HG03442 (cell line): ENCODE measurements around the gene MYO19.
A peak's percentile ranks its signal among the peaks of the same experiment; 100 is the strongest.
"Not testable (repeated sequence)": the region's sequence is repeated elsewhere in the genome, so short reads cannot be mapped to it uniquely, and the experiment has no call there.

Source experiments
- ATAC-seq: cut with Tn5 transposase; IDR thresholded peaks from one replicate; pipeline ENCODE4 v1.9.1; 2021; ENCODE audit warnings: mild to moderate bottlenecking, moderate library complexity; ENCODE audit not compliant: unreplicated experiment

Gene MYO19

DNA sequence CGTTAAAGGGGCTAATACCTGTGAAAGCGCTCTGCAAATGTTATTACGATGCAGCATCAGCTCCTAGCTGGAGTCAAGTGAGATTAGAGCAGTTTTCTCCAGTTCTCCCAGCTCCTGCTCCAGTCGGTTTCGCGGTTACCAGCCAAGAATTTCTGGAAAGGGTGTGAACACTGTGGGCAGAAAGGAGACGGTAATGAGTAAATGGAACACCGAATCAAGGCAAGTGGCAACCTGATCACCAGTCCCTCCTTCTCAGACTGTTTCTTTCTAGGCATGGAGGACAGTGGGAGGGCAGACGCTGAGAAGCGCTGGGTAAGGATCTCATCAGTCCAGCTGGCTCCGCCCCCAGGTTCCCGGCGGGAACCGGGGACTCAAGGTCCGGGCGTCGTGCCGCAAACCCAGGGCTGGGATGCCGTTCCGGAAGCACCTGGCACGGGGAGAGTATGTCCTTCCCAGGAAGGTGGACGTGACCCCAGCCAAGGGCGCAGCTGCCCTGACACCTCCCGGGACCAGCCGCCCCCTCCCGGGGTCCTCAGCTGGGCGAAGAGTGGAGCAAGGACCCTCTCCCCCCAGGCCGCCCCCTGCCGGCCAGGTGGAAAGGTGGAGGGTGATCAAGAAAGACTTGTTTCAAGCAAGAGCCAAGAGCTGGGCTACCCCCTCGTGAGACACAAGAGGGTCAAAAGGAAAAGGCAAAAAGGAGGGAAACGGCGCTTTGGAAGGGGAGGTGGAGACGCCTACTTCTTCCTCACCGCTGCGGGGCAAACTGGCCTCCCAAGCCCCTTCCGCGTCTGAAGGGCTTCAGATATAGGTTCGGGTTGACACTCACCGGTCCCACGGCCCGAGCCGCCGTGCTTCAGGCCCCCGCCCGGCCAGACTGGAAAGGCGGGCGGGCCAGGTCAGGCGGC, 481 bp downstream of the MYO19 start:
- peak; percentile 26 for ATAC-seq

DNA sequence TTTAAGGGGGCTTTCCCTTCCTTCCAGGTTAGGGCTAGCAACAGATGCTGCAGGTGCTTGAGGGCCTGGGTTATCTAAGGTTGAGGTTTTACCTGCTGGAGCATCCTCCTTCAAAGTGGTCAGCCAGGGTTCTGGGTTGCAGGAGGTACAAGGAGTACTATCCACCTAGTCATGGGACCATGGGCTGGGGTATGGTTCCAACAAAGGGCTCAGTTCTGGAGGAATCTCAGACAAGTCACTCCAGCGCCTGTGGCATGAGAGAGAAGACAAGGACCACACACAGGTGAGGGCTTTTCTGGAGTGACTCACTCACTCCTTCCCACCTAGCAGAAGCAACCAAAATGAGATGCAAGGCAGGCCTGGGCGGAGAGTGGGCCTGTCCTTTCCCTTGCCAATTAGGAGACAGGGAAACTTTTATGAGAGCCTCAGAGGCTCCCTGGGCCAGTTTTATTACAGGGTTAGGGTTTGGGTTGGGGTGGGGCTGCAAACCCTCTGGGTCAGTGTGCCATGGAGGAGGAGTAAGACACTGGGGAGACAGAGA, 2.2 kb downstream of the MYO19 start:
- ATAC-seq: no peak

DNA sequence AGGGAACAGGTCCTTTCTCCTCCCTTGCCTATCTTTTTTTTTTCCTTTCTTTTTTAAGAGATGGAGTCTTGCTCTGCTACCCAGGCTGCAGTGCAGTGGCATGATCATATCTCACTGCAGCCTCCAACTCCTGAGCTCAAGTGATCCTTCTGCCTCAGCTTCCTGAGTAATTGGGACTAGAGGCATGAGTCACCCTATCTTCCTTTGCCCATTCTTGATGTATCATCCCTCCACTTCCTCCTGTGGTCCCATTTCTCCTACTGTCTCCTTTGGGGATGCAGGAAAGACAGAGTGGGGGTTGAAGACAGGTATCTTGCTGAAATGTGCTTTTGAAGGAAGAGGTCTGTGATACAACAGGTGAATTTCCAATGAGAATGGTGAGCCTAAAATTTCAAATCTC, 5.5 kb downstream of the MYO19 start:
- ATAC-seq: no peak

DNA sequence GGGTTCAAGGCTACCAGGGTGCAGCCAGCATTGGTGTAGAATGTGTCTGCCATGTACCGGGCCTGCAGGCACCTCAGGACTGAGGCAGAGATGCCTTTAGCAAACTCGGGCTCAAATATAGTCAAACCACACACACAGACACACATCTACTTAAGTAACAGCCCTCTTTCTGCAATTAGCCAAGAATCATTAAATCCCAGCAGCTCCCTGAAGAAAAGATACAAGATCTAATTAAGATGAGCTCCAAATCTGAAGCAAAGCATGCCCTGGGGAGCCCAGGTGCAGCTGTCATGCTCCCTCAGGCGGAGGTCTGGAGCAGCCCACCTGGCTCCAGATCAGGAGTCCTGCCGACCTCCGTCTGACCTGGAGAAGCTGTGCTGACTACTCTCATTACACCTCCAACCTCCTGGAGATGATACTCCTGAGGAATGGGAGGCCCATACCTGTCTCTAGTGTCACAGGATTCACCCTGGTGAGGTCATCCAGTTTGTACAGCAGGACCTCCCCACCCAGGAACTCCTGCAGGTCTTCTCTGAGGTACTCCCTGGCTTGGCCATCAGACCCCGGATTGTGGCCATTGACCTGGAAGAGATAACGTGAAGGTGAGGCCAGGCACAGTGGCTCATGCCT, 6.9 kb downstream of the MYO19 start:
- ATAC-seq: no peak

DNA sequence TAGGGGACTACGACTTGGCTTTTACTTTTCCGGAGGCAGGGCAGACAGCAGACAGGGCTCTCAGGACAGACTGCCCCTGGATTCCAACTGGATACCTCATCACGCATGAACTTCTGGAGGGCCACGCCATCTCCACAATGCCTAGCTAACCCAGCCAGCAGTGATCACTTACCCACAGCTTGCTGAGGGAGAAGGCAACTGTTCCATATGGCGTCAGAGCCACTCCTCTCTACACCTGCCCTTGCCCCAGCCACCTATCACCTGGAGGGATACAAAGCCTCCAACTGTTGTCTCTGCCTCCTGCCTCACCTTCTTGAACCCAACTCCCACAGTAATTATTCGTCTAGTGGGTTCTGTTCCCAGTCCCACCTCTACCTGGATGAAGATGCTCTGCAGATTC, 8.8 kb downstream of the MYO19 start:
- no peak for ATAC-seq

DNA sequence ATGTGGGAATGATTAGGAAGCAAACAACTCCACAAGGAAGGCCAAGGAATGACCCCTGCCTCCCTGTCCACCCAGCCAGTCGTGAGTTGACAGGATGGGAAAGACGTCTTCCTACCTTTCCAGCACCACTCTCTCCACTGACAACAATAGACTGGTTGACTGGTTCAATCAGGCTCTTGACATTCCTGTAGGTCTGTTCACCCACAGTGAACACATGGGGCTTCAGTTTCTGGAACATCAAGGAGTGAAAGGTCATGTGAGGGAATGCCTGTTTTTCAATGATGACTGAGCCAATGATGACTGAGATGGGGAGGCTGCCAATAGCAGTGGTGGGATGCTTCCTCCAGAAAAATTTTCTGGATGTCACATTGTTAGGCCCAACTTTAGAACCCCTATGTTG, 9.6 kb downstream of the MYO19 start:
- ATAC-seq: no peak

DNA sequence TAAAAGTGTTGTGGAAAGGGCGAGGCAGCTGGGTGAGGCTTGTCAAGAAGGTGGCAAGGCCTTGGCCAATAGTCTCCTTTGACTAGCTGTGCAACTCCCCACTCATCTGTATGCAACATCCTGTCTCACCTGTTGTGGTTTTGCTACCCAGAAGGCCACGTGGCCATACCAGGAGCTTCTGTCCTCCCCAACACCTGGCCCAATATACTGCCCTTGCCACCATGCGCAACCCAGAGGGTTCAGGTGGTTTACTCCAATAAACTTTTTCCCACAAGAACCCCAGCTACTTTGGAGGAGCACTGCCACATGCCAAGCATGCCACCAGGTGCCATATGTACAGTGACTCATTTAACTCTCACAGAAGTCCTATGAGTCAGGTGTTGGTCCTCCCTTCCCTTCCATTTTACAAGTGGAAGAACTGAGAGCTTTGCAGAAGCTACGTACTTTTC, 10.2 kb downstream of the MYO19 start:
- no peak for ATAC-seq

DNA sequence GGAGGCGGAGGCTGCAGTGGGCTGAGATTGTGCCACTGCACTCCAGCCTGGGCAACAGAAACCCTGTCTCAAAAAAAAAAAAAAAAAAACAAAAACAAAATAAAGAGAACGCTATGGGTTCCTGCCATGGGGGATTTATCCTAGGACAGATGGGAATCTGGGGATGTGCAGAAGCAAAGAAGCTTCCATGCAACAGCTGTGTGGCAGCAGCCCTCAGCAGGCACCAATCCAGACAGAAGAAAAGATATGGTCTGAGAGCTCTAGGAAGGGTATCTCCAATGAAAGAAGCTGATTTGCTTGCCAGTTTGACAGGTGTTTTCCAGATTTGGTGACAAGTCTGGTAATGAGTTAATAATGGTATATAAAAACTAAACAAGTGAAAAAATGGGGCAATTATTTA, 11.6 kb downstream of the MYO19 start:
- ATAC-seq: no peak

DNA sequence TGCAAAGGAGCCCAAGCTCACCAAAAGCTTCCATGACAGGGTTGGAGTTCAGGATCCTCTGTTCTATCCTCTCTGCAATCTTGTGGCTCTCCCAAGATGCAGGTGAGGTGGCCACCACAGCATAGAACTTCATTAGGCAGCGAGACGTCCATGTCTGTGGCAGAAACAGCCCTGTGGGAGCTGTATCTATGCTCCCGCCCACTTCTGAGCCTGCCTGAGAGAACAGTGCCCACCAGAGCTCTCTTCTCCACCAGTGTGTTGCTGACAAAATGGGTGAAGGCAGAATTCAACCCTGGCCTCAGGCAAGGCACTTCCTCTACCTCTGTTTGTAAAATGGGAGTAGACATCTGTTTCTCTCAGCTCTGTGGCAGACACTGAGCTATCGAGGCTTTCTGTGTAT, 18.8 kb downstream of the MYO19 start:
- no peak for ATAC-seq

DNA sequence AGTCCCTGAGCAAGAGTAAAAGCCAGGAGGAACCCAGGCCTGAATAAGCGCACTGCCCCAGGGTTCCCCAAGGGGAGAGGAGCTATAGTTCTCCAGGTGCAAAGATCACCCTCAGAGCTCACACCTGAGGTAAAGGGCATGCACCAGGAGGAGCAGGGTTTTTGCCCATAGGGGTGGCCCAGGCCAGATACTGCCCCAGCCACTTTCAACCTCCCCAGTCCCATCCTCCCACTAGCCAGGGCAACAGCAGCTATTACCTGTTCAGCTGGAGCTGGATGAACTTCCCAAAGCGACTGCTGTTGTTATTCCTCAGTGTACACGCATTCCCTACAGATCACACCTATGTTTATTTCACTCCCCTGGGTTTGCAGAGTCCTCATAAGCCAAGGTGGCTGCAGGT, 19.8 kb downstream of the MYO19 start:
- no peak for ATAC-seq

DNA sequence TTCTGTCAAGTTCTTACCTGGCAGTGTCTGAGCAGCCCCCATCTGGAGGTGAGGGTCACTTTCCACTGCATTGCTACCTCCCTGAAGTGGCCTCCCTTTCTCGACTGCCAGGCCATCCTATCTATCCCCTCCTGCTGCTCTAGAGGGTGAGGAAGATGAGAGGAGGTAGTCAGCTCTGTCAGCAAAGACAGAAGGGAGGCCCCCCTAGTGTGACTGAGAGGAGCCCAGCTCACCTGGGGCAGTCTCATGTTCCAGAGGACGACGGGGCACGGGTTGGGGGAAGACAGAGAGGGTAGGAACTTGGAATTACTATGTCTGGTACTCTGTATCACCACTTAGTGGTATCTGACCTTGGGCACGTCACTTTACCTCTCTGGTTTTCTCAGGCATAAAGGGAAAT, 22.0 kb downstream of the MYO19 start:
- ATAC-seq: no peak

DNA sequence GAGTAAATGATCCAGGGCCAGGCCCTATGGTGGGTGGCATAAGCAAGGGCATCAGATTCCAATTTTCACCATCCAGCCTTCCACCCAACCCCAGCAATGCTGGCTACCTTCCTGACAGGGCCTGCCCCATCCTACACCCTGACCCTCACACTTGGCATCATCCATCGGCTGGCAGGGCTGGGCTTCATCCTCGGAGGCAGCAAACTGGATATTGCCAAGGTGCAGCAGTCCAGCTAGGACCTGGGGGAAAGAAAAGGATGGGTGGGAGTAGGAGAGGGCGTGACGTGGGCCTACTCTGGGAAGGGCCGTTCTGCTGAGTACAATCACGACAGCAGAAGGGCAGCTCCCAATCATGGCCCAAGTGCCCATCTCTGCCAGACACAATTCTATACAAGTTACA, 23.5 kb downstream of the MYO19 start:
- no peak for ATAC-seq

DNA sequence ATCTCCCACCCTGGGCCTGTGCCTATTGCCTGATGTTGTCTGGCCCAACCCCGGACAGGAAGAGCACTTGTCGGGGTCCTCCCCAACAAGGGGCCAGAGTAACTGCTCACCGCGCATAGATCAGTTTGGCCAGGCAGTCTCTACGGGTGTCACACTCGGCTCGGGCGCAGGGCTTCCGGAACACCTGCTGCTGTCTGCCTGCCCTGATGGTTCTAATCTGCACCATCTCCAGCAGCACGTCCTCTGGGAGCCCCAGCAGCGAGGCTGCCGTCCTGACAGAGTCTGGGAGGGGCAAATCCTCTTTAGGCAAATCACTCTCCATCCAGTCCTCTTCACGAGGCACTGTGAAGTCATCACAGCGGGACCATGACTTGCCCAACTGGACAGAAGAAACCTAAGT, 24.0 kb downstream of the MYO19 start:
- ATAC-seq: no peak

DNA sequence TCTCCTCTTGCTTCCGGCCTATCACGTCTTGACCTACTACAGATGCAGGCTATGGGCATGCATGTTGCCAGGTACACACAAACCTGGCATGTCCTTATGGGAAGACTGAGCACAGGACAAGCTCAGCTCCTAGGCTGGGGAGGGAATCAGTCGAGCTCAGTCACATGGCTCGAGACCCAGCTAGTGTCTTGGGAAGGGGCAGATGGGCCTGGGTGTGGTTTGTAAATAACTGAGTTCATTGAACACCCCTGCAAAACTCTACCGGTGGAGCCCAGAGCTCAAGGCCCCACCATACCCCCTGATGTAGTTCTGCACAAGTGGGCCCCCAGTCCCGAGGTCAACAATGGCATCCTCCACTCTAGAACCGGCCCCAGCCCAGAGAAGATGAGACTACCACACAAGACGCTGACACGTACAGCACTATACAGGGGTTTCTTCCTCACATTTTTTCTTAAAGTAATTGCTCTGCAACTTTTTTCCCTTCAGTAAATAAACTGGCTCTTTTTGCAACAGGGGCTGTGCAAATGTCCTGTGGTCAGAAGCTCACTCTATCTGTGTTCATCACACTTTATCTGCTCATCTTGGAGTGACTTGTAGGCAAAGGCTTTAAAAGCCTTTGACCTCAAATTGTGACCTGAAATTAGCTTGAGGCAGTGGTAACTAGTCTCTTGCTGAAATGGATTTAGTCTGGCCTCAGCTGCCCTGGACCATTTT, 25.2 kb downstream of the MYO19 start:
- no peak for ATAC-seq

DNA sequence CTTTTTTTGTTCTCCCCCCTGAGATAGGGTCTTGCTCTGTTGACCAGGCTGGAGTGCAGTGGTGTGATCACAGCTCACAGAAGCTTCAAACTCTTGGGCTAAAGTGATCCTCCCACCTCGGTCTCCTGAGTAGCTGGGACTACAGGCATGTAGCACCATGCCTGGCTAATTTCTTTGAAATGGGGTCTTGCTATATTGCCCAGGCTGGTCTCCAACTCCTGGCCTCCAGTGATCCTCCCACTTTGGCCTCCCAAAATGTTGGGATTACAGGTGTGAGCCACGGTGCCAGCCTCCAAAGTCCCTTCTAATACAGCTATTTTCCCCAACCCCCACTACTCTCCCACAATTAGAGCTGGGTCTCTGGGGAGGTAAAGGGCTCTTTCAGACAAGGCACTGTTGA, 26.2 kb downstream of the MYO19 start:
- ATAC-seq: not testable (repeated sequence)

DNA sequence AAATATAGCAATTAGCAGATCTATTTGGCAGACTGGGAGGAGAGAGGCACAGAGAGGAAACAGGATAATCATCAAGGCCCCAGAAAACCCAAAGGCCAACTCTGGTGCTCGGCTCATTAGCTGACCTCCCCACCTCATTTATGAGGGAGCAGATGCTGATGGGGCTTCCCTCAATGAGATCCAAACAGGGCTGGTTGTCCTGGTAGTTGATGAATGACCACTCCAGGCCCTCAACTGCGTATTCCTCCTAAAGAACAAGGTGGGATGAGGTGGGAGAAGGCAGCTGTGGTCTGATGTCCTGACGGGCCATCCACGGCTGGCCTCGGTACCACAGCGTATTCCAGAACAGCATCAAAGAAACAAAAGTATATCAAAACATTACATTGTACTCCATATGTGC, 27.4 kb downstream of the MYO19 start:
- ATAC-seq: no peak

DNA sequence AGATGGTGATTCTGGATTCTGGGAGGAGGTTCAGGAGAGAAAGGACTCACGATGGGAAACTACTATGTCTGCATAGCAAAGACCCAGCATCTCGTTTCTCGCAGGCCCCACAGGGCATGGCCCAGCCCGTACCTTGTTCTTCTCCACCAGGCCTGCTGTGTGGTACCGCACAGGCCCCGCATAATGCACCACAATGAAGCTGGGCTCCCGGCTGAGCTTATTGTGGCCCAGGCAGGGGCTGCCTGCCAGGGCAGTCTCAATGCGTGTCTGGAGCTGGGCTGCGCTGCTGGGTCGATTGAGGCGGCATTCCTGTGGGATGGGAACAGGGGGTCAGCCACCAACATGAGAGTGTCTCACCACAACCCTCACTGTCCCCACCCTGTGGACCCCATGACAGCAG, 27.8 kb downstream of the MYO19 start:
- ATAC-seq: no peak

DNA sequence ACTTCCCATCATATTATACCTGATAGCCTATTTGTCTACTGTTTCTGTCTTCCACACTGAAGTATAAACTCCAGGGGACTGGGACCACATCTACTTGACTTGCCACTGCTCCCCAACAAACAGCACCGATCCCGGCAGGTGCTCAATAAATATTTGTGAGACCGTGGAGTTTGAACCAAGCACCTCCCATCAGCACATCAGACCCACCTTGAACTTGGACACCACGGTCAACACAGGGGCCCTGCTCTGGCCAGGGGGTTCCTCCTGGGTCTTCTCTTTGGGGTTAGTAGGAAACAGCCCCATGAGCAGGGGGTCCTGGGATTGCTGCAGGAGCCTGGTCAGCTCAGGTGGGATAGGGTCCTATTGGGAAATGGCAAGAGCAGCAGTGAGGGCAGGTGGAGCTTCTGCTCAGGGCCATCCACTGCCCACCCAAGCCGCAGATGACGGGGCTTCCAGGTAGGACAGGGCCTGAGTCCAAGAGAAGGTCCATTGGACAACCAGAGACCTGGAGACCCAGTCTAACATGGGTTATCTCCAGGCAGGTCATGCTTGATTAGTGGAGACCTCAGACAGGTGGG, 28.3 kb downstream of the MYO19 start:
- no peak for ATAC-seq

DNA sequence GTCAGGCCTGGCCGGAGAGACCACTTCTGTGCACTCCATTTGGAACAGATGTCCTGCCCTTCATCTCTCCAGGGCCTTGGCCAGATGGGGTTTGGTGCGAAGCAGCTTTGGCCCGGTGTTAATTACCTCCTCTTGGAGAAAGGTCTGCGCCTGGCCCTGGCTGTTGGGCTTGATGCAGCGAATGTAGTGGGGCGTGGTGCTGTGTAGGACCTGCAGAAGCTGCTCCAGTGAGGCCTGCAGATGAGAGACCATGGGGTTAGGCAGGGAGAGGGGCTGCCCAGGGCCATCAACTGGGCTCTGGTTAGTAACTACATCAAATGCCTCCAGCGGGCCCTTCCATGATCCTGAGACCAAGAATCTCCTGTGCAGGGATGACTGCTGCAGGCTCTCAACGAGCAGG, 29.5 kb downstream of the MYO19 start:
- no peak for ATAC-seq

DNA sequence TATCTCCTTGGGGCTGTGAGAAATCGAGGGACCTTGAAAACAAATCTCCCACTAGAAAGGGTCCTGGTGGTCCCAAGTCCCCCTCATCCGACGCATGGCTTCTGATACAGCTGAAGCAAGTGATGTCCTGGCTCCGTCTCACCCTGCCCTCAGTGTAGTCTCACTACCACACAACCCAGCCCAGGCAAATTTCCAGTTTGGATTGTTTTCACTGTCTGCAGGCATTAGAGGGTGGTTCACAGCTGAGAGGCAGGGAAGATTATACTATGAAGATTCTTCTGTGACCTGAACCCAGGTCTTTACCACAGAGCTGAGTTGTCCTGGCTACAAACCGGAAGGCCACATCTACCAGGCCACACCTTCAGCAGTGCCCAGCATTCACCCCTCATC, 30.5 kb downstream of the MYO19 start:
- ATAC-seq: no peak

DNA sequence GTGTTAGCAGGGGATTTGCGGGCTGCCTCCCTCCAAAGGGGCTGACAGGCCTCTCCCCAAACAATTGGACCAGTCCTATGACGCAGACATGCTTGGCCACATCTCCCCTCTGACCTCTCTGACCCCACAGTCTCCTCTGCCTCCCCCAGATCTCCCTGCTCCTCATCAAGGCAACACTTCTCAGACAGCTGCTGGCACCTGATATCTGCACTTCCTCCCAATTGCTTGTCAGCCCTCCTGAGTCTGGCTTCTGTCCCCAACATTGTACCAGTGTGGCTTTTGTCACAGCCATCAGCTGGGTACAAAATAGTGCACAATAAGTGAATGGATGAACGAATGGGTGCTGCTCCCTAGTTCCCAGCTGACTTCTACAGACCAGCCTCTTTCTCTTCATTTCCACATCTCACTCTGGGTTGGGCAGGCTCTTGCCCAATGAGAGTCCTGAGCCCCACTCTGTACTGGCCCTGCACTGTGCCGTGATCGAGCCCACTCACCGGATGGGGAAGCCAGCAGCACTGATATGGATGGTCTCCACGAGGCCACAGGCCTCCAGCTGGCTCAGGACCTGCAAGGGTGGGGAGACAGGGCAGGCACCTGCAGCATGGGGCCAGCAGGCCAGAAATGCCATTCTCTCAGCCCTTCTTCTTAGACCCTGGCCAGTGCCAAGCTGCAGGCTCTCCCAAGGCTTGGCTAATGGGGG, 31.1 kb downstream of the MYO19 start:
- ATAC-seq: no peak
